ENCODE results near the gene DNAJC16. TPM values are rescaled to one million over a fixed set of nuclear protein-coding genes. Genes with fewer than 3 reads are reported as not detected.
"Not testable (repeated sequence)": the region's sequence is repeated elsewhere in the genome, so short reads cannot be mapped to it uniquely, and the experiment has no call there.

The DNAJC16 gene
- total RNA-seq, 2 experiments from 2014 or later, result 17.3 to 18.1 TPM

DNA sequence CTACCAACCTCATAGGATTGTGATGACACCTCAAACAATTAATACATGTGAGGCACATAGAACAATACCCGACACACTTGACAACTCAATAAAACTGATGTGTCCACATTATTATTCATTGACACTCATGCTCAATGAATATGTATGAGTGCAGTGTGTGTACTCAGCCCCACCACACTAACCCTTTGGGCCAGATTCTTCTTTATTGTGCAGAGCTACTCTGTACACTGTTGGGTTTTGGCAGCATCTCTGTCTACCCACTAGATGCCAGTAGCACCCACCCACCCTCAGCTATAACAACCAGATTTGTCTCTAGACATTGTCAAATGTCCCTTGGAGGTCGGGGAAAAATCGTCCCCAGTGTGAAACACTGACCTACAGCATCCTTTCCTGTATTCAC lies 12.7 kb upstream of the DNAJC16 start:
- H3K9me3 Mint-ChIP-seq, result no peaks in the 10 kb centered on the region
- H3K4me3 Mint-ChIP-seq, result no peak overlapping the region
- ChIA-PET POLR2A (interaction anchor here (1.0 to 2.3 kb wide), 3 partner anchors 10 to 170 kb away, joined by 3 to 11 read pairs (median 4); partner anchors contain the start of gene CASP9), CTCF (interaction anchor here (0.6 to 1.9 kb wide), 4 partner anchors 8 to 58 kb away, joined by 3 to 4 read pairs (median 3); no protein-coding TSS in a partner anchor)
- peak overlapping the region; percentile 80 for H3K27ac Mint-ChIP-seq
- DNase-seq, result no peak
- H3K27me3 Mint-ChIP-seq, result no peaks in the 10 kb centered on the region
- peaks cover 56% of the 10 kb centered on the region for H3K4me1 Mint-ChIP-seq
- peaks cover 70% of the 10 kb centered on the region for H3K36me3 Mint-ChIP-seq (ENCODE audit: low read depth)

DNA sequence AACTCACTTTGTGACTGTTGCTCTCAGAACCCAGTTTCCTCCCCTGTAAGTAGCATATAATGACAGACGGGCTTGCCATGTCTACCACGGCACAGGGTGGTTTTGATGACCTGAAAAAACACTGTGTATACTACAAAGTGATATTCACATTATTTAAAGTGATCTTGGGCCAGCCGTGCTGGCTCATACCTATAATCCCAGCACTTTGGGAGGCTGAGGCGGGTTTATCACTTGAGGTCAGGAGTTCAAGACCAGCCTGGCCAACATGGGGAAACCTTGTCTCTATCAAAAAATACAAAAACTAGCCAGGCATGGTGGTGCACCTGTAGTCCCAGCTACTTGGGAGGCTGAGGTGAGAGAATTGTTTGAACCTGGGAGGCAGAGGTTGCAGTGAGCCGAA lies 12.1 kb upstream of the DNAJC16 start:
- Mint-ChIP-seq H3K36me3 (ENCODE audit: low read depth) (peaks cover 70% of the 10 kb centered on the region), H3K4me1 (peaks cover 59% of the 10 kb centered on the region), H3K27ac (peak overlapping the region; percentile 80)
- ChIA-PET CTCF (interaction anchor here (1.0 to 1.9 kb wide), 4 partner anchors 9 to 15 kb away, joined by 3 to 4 read pairs (median 3); partner anchors contain the start of gene DNAJC16), POLR2A (interaction anchor here (0.6 to 2.3 kb wide), 5 partner anchors 9 to 171 kb away, joined by 3 to 11 read pairs (median 4); partner anchors contain the start of gene CASP9)
- not testable (repeated sequence) for DNase-seq, H3K27me3 Mint-ChIP-seq, H3K9me3 Mint-ChIP-seq, H3K4me3 Mint-ChIP-seq

DNA sequence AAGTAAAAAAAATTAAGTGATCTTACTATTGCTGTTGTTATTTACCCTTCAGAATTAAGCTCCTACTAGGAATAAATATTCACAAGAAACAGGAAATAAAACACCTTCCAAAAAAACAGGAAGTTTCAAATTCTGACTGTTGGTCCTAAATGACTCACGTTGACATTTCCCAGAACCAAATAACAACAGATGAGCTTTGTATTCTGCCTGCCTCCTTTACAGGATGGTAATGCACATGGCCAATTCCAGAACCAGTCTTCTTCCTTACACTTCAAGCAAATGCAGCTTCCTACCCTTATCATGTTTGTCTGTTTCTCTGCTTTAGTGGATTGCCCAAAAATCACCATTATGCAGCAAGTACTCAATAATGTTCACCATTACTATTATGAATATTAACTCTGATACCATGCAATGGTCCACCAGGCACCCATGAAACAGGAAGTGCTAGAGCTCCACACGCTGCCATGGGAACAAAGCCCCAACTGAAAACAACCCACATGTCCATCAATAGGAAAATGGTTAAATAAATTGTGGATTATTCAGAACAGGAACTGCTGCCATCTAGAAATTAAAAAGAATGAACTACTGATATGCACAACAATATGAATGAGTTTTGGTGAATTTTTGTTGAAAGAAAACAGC lies 11.5 kb upstream of the DNAJC16 start:
- no peak overlapping the region for H3K4me3 Mint-ChIP-seq
- DNase-seq, result no peak
- no peaks in the 10 kb centered on the region for H3K9me3 Mint-ChIP-seq
- ChIA-PET POLR2A (interaction anchor here (0.6 to 2.3 kb wide), 3 partner anchors 9 to 80 kb away, joined by 3 to 11 read pairs (median 8); partner anchors contain the start of gene CASP9), CTCF (interaction anchor here (1.1 to 1.9 kb wide), 2 partner anchors 9 to 12 kb away, joined by 3 to 4 read pairs; partner anchors contain the start of gene DNAJC16)
- H3K27me3 Mint-ChIP-seq, result no peaks in the 10 kb centered on the region
- peaks cover 61% of the 10 kb centered on the region for H3K4me1 Mint-ChIP-seq
- peaks cover 70% of the 10 kb centered on the region for H3K36me3 Mint-ChIP-seq (ENCODE audit: low read depth)
- H3K27ac Mint-ChIP-seq, result peak overlapping the region; percentile 80

DNA sequence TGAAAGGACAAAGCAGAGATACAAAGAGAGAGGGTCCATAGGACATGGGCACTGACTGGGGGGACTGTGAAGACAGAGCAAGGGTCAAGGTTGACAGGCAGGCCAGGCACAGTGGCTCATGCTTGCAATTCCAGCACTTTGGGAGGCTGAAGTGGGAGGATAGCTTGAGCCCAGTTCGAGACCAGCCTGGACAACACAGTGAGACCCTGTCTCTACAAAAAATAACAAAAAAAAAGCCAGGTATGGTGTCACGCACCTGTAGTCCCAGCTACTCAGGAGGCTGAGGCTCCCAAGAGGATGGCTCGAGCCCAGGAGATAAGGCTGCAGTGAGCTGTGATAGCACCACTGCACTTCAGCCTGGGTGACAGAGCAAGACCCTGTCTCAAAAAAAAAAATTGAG lies 7.0 kb upstream of the DNAJC16 start:
- H3K9me3 Mint-ChIP-seq, result no peaks in the 10 kb centered on the region
- POLR2A ChIA-PET, result no interaction called here
- H3K36me3 Mint-ChIP-seq (ENCODE audit: low read depth), result peaks cover 38% of the 10 kb centered on the region
- H3K4me3 Mint-ChIP-seq, result no peak overlapping the region
- no peaks in the 10 kb centered on the region for H3K27me3 Mint-ChIP-seq
- no peak for DNase-seq
- peaks cover 63% of the 10 kb centered on the region for H3K4me1 Mint-ChIP-seq
- no peak overlapping the region for H3K27ac Mint-ChIP-seq
- CTCF ChIA-PET, result no interaction called here

DNA sequence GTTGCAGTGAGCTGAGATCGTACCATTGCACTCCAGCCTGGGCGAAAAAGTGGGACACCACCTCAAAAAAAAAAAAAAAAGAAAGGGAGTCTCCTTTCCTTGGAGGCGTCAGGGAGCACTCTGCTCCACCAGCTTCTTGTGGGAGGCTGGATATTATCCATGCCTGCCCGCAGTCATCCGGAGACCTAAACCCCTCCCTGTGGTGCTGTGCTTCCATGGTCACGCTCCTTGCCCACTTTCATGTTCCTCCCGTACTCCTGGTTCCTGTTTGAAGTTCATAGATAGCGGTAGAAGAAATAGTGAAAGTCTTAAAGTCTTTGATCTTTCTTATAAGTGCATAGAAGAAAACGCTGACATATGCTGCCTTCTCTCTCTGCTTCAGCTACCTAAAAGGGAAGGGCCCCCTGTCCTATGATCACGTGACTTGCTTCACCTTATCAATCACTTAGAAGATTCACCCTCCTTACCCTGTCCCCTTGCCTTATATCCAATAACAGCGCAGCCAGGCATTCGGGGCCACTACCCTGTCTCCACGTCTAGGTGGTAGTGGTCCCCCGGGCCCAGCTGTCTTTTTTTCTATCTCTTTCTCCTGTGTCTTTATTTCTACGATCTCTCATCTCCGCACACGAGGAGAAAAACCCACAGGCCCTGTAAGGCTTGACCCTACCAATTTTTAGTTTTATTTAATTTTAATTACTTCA lies 5.3 kb upstream of the DNAJC16 start:
- H3K4me3 Mint-ChIP-seq, H3K27me3 Mint-ChIP-seq, H3K9me3 Mint-ChIP-seq, CTCF ChIA-PET: not testable (repeated sequence)
- peak overlapping the region; percentile 28 for H3K27ac Mint-ChIP-seq
- POLR2A ChIA-PET, result interaction anchor here (0.6 kb wide), 1 partner anchor 165 kb away, joined by 3 read pairs; no protein-coding TSS in a partner anchor
- H3K36me3 Mint-ChIP-seq (ENCODE audit: low read depth), result peaks cover 30% of the 10 kb centered on the region
- peaks cover 63% of the 10 kb centered on the region for H3K4me1 Mint-ChIP-seq
- peak; percentile 15 for DNase-seq

DNA sequence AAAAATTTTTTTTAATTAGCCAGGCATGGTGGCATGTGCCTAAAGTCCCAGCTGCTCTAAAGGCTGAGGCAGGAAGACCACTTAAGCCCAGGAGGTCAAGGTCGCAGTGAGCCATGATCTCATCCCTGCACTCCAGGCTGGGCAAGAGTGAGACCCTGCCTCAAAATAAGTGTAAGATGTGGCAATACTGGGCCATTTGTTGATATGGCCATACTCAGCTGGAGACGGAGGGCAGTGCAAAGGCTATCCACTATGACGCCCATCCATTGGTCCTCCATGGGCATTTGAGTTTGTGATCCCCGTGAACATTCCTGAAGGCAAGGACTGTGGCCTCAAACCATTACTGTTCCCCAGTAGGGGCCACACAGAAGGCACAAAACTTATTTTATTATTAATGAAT lies 4.1 kb upstream of the DNAJC16 start:
- no peak overlapping the region for H3K27ac Mint-ChIP-seq
- H3K4me3 Mint-ChIP-seq, result peak overlapping the region; percentile 17
- no peaks in the 10 kb centered on the region for H3K9me3 Mint-ChIP-seq
- peaks cover 59% of the 10 kb centered on the region for H3K4me1 Mint-ChIP-seq
- ChIA-PET POLR2A (no interaction called here), CTCF (no interaction called here)
- peak; percentile 14 for DNase-seq
- no peaks in the 10 kb centered on the region for H3K27me3 Mint-ChIP-seq
- H3K36me3 Mint-ChIP-seq (ENCODE audit: low read depth), result peaks cover 18% of the 10 kb centered on the region

DNA sequence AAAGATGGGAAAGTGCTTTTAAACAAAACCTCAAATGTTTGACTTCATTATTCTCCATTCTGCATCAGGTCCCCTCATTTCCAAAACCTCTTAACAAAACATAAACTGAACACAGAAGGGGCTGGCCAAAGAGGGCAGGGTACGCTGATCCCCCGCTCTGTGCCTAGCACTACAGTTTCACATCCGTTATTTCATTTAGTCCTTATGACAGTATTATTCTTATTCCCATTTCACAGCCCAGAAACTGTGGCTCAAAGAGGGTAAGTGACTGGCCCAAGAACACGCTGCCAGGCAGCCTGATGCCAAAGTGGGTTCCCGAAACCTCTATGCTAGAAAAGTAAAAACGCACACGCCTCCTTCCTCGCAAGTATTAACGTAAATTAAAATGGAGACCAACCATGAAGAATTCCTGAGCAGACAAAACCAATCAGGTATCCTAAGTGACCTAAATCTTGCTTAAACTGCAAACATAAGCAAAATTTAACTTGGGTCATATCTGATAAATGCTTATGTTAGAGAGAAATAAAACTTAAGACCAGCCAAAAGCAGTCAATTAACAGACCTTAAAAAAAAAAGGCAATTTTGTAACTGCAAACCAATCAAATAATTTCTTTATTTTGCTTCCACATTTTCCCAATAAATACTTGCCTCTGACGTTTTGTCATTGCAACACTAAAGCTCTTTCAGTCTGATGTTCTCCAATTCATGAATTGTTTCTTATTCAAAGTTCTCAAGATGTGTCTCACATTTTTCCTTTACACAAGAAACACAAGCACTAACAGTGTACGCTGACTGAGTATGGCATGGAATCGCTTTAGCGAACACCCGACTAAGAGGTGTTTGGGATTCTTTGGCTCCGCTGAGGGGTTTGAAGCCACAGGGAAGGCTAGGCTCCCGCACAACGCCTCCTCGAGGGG lies 3.3 kb upstream of the DNAJC16 start:
- peak; percentile 11 for DNase-seq
- H3K36me3 Mint-ChIP-seq (ENCODE audit: low read depth), result peaks cover 10% of the 10 kb centered on the region
- peaks cover 60% of the 10 kb centered on the region for H3K4me1 Mint-ChIP-seq
- H3K4me3 Mint-ChIP-seq, result peak overlapping the region; percentile 88
- no peaks in the 10 kb centered on the region for H3K27me3 Mint-ChIP-seq
- POLR2A ChIA-PET, result interaction anchor here (1.0 to 1.3 kb wide), 3 partner anchors 9 to 314 kb away, joined by 3 to 11 read pairs (median 4); no protein-coding TSS in a partner anchor
- H3K27ac Mint-ChIP-seq, result peak overlapping the region; percentile 95
- no peaks in the 10 kb centered on the region for H3K9me3 Mint-ChIP-seq
- CTCF ChIA-PET, result no interaction called here

DNA sequence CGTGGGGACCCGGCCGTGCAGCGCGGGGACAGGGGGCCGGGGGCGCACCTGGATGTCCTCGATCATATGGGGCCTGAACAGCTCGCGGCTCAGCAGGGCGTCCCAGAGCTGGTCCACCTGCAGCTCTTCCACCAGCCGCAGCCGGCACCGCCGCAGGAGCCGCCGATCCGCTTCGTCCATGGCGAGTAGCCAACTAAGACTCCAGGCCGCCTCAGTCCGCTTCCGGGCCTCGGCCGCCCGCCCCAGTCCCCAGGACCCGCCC lies 2.7 kb upstream of the DNAJC16 start, which contains the start of gene CASP9:
Gene CASP9, minus strand, starts transcription at position 195 of the 262 bp plus-strand sequence. Its CDS starts 15 bp downstream, at position 180.
- no peak for DNase-seq
- Mint-ChIP-seq H3K36me3 (ENCODE audit: low read depth) (peaks cover 7% of the 10 kb centered on the region), H3K4me1 (peaks cover 60% of the 10 kb centered on the region), H3K27me3 (no peaks in the 10 kb centered on the region), H3K9me3 (no peaks in the 10 kb centered on the region), H3K4me3 (peak within 1 kb of the TSS; percentile 88), H3K27ac (peak within 1 kb of the TSS; percentile 95)
- ChIA-PET POLR2A (interaction anchor here (1.0 to 1.3 kb wide), 3 partner anchors 9 to 313 kb away, joined by 3 to 11 read pairs (median 4); no protein-coding TSS in a partner anchor), CTCF (no interaction called here)

DNA sequence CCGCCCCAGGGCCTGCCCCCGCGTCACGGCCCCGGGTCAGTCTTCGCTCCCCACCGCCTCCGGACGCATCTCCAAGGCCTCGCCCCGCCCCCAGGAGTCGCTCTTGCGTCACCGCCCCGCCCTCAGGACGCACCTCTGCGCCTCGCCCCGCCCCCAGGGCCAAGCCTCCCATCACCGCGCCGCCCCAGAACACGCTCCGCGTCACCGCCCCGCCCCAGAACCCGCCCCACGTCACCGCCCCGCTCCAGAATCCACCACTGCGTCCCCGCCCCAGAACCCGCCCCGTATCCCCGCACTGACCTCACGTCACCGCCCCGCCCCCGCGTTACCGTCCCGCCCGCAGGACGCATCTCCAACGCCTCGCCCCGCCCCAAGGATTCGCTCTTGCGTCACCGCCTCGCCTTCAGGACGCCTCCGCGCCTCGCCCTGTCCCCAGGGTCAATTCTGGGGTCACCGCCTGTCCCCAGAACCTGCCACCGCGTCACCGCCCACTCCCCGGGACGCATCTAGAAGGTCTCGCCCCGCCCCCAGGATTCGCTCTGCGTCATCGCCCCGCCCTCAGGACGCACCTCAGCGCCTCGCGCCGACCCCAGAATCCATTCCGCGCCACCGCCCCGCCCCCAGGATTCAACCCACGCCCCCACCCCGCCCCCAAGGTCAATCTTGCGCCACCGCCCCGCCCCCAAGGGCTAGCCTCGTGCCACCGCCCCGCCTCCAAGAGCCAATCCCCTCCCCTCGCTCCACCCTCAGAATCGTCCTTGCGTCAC lies 2.2 kb upstream of the DNAJC16 start:
- DNase-seq, result peak; percentile 100
- H3K9me3 Mint-ChIP-seq, result no peaks in the 10 kb centered on the region
- ChIA-PET POLR2A (interaction anchor here (1.2 to 3.6 kb wide), 3 partner anchors 10 to 313 kb away, joined by 3 to 18 read pairs (median 11); partner anchors contain the start of gene DDI2), CTCF (no interaction called here)
- peaks cover 5% of the 10 kb centered on the region for H3K36me3 Mint-ChIP-seq (ENCODE audit: low read depth)
- H3K27me3 Mint-ChIP-seq, result no peaks in the 10 kb centered on the region
- H3K27ac Mint-ChIP-seq, result peak overlapping the region; percentile 95
- peak overlapping the region; percentile 88 for H3K4me3 Mint-ChIP-seq
- peaks cover 59% of the 10 kb centered on the region for H3K4me1 Mint-ChIP-seq

DNA sequence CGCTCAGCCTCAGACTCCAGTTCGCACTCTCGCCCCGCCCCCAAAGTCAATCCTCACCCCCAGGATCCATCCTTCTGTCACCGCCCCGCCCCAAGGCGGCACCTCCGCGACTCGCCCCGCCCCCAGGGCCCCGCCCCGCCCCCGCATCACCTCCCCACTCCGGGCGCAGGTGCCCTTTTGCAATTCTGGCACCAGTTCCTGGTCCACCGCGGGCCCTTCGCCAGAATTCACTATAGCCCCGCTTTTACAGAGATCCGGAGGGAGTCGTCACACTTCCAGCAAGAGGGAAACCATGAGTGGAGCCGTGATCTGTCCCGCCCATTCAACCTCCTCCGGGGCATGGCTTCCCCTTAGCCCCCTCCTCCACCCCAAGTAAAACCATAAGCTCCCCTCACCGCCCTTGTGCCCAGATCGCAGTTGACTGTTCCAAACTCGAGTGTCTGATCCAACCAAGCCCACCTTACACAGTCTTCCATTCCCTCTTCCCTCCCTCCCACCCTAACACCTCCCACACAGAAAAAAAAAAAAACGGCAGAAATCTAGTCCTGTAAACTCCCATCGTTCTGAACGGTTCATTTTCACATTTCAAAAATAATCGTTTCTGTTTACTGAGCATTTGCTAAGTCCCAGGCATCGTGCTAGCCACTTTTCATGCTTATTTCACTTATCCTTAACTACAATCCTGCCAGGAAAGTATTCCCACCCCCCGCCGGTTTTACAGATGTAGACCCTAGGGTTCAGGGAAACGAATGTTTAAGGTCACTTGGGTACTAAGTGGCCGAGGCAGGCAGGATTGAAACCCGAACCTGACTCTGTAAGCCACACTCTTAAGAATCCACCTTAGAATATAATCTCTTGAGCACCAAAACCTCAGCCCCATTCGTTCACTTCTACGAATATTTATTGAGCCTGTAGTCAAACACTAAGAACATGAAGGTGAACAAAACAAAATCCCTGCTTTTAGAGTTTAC lies 1.3 kb upstream of the DNAJC16 start:
- DNase-seq, result peak; percentile 26
- POLR2A ChIA-PET, result interaction anchor here (0.7 to 3.6 kb wide), 4 partner anchors 59 to 1380 kb away, joined by 3 to 18 read pairs (median 4); partner anchors contain the start of gene DDI2

DNA sequence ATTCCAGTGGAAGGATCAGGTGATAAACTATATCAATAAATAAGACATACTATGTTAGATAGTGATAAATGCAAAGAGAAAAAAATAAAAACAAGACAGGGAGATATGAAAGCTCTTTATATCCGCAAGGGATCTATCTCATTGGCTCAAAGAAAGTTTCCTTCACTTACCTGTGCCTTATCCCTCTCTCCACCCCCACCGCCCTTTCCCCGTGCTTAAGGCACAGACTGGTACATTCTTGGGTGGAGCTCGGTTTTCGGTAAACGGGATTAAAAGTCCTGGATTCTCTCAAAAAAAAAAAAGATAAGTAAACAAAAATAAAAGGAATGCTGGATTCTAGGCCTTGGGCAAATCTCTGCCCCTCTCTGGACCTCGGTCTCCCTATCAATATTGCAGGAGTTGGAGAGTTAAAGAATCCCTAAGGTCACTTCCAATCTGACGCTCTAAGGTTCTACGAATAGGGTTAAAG lies 593 bp upstream of the DNAJC16 start:
- no peak for DNase-seq
- Mint-ChIP-seq H3K27ac (peak overlapping the region; percentile 95), H3K36me3 (ENCODE audit: low read depth) (peaks cover 9% of the 10 kb centered on the region), H3K9me3 (no peaks in the 10 kb centered on the region), H3K27me3 (no peaks in the 10 kb centered on the region), H3K4me3 (peak overlapping the region; percentile 88), H3K4me1 (peaks cover 60% of the 10 kb centered on the region)
- ChIA-PET POLR2A (interaction anchor here (1.3 to 3.6 kb wide), 6 partner anchors 9 to 1379 kb away, joined by 3 to 18 read pairs (median 6); partner anchors contain the start of gene DDI2), CTCF (interaction anchor here (1.0 kb wide), 2 partner anchors 98 to 203 kb away, joined by 3 read pairs; no protein-coding TSS in a partner anchor)

More for the DNA sequence above, 1.3 kb upstream of the DNAJC16 start:
- H3K27me3 Mint-ChIP-seq, result no peaks in the 10 kb centered on the region
- H3K36me3 Mint-ChIP-seq (ENCODE audit: low read depth), result peaks cover 6% of the 10 kb centered on the region
- CTCF ChIA-PET, result interaction anchor here (1.0 kb wide), 1 partner anchor 98 kb away, joined by 3 read pairs; no protein-coding TSS in a partner anchor
- peaks cover 56% of the 10 kb centered on the region for H3K4me1 Mint-ChIP-seq
- H3K9me3 Mint-ChIP-seq, result no peaks in the 10 kb centered on the region
- peak overlapping the region; percentile 88 for H3K4me3 Mint-ChIP-seq
- H3K27ac Mint-ChIP-seq, result peak overlapping the region; percentile 95
